Endothelial cell of umbilical vein (primary cell): Measurements from ENCODE around the gene MGAT5. TPM values are rescaled to one million over a fixed set of nuclear protein-coding genes. Genes with fewer than 3 reads are reported as not detected.

ENCODE experiments used
- BruUV-seq: library from RNA; stranded (reverse); fragments of 400-500 nt; replicated peaks from 2 replicates; lab custom pipeline; 2021; lab: Mats Ljungman, UMichigan
- CTCF ChIA-PET: fragments of 300-600, 350-600 bp; sonication (Branson Sonifier 250); formaldehyde crosslinking; loops from one replicate; lab custom pipeline; 2021; ENCODE audit warnings: antibody characterized with exemption, inconsistent platforms; lab: Charles Lee
- POLR2A ChIA-PET: fragments of 300-600, 350-600 bp; sonication (Branson Sonifier 250); formaldehyde crosslinking; loops from one replicate; lab custom pipeline; 2021; ENCODE audit warnings: antibody characterized with exemption, inconsistent platforms; lab: Charles Lee
- DNase-seq: peaks from one replicate; pipeline ENCODE4 v3.0.0-alpha.2; 2011; ENCODE audit warnings: low read depth, low spot score
- FAIRE-seq: peaks from 2 replicates; lab custom pipeline; 2011; peaks lifted over from hg19 to GRCh38; lab: Jason Lieb, UNC
- H2AFZ ChIP-seq: 2 replicates; pipeline ENCODE4 v1.6.0; 2012; ENCODE audit warnings: low read depth, low read length, control low read depth, inconsistent platforms
- H3K27ac ChIP-seq: 2 replicates; pipeline ENCODE4 v1.5.1; 2011; ENCODE audit warnings: low read depth, mild to moderate bottlenecking, control low read depth, low read length, moderate library complexity; ENCODE audit not compliant: insufficient read depth
- H3K27me3 ChIP-seq, 2 experiments: 2 replicates each; pipeline versions ENCODE4 v1.6.0 to v1.6.1; 2011; ENCODE audit warnings: low read length in 2 of 2, mixed read lengths in 1 of 2; ENCODE audit not compliant: control insufficient read depth in 2 of 2, insufficient read depth in 2 of 2
- H3K36me3 ChIP-seq, 2 experiments: 2 replicates in 1 of 2; 3 replicates in 1 of 2; pipeline ENCODE4 v1.5.1; 2011; ENCODE audit warnings: low read length in 2 of 2, mild to moderate bottlenecking in 1 of 2, moderate library complexity in 1 of 2; ENCODE audit not compliant: control insufficient read depth in 2 of 2, insufficient read depth in 2 of 2; ENCODE audit errors: extremely low read depth in 1 of 2
- H3K4me1 ChIP-seq: 3 replicates; pipeline ENCODE4 v1.5.1; 2011; ENCODE audit warnings: mild to moderate bottlenecking, low read length; ENCODE audit not compliant: control insufficient read depth, insufficient read depth; ENCODE audit errors: extremely low read depth
- H3K4me2 ChIP-seq: 2 replicates; pipeline ENCODE4 v1.6.1; 2011; ENCODE audit warnings: low read length, control low read depth, mixed read lengths; ENCODE audit not compliant: insufficient read depth
- H3K4me3 ChIP-seq, 3 experiments: fragments of 200-600 bp in 1 of 3; sonication (generic), shearing (Covaris generic) in 1 of 3; replicated peaks in 1 of 3; 2 replicates each; pipeline ENCODE4 v1.5.1; 2011 to 2016; ENCODE audit warnings: control low read depth in 3 of 3, low read length in 3 of 3, mild to moderate bottlenecking in 2 of 3, inconsistent platforms in 1 of 3, low read depth in 1 of 3, moderate library complexity in 1 of 3; ENCODE audit not compliant: insufficient read depth in 1 of 3
- H3K79me2 ChIP-seq: 2 replicates; pipeline ENCODE4 v1.6.0; 2012; ENCODE audit warnings: low read length, inconsistent platforms; ENCODE audit not compliant: control insufficient read depth, insufficient read depth
- H3K9ac ChIP-seq: replicated peaks from 2 replicates; pipeline ENCODE3; 2011; ENCODE audit warnings: low read length, control low read depth; ENCODE audit not compliant: insufficient read depth; ENCODE audit errors: extremely low read depth
- H3K9me1 ChIP-seq: replicated peaks from 3 replicates; pipeline ENCODE4 v1.6.0; 2011; ENCODE audit warnings: mild to moderate bottlenecking, low read length; ENCODE audit not compliant: control insufficient read depth, insufficient read depth; ENCODE audit errors: extremely low read depth
- H3K9me3 ChIP-seq: replicated peaks from 2 replicates; pipeline ENCODE4 v1.5.1; 2012; ENCODE audit warnings: low read length, inconsistent platforms; ENCODE audit not compliant: control insufficient read depth, insufficient read depth
- H4K20me1 ChIP-seq: replicated peaks from 2 replicates; pipeline ENCODE3; 2011; ENCODE audit warnings: mild to moderate bottlenecking, low read length; ENCODE audit not compliant: control insufficient read depth, insufficient read depth; ENCODE audit errors: extremely low read depth
- CTCF ChIP-seq, 2 donors: IDR thresholded peaks; 1 replicate in 1 of 2; 2 replicates in 1 of 2; pipeline ENCODE4 v1.5.1; 2011; ENCODE audit warnings: low read length in 2 of 2, mild to moderate bottlenecking in 2 of 2, moderate library complexity in 2 of 2, control low read depth in 1 of 2, inconsistent platforms in 1 of 2, low read depth in 1 of 2; ENCODE audit not compliant: insufficient read depth in 1 of 2; ENCODE audit errors: extremely low read depth in 1 of 2
- EZH2 ChIP-seq: IDR thresholded peaks from 2 replicates; pipeline ENCODE4 v1.6.1; 2012; ENCODE audit warnings: borderline replicate concordance, low read depth, mild to moderate bottlenecking, moderate library complexity, low read length, inconsistent platforms; ENCODE audit not compliant: severe bottlenecking
- FOS ChIP-seq: IDR thresholded peaks from 2 replicates; pipeline ENCODE4 v1.6.1; 2011; ENCODE audit warnings: mild to moderate bottlenecking, low read length, moderate library complexity, borderline replicate concordance; ENCODE audit not compliant: insufficient read depth
- GATA2 ChIP-seq: IDR thresholded peaks from 2 replicates; pipeline ENCODE4 v1.7.0; 2011; ENCODE audit warnings: low read depth, mild to moderate bottlenecking, moderate library complexity, mixed read lengths, low read length; ENCODE audit not compliant: insufficient read length, insufficient read depth
- JUN ChIP-seq: IDR thresholded peaks from 2 replicates; pipeline ENCODE4 v1.6.1; 2011; ENCODE audit warnings: borderline replicate concordance, low read depth; ENCODE audit not compliant: insufficient read length, insufficient read depth
- MAX ChIP-seq: IDR thresholded peaks from 2 replicates; pipeline ENCODE4 v1.6.1; 2011; ENCODE audit not compliant: insufficient read depth, insufficient read length
- MYC ChIP-seq: IDR thresholded peaks from one replicate; pipeline ENCODE4 v1.6.1; 2011; ENCODE audit warnings: mild to moderate bottlenecking, low read depth, low read length
- POLR2A ChIP-seq: IDR thresholded peaks from 2 replicates; pipeline ENCODE4 v1.6.1; 2012; ENCODE audit warnings: low read depth, mild to moderate bottlenecking, control low read depth, low read length
- POLR2AphosphoS5 ChIP-seq: IDR thresholded peaks from 2 replicates; pipeline ENCODE4 v1.6.1; 2012; ENCODE audit warnings: low read depth, mild to moderate bottlenecking, control low read depth, low read length, moderate library complexity; ENCODE audit not compliant: insufficient read depth
- dilution Hi-C: fragments of 300-500 bp; cut with MboI; formaldehyde crosslinking; loops from one replicate; pipeline ENCODE4 v1.15.0; 2019; ENCODE audit warnings: low sequenced_read_pairs; ENCODE audit not compliant: extremely low pct_ligation_motif_present
- intact Hi-C: fragments of 100-400 bp; cut with micrococcal nuclease; formaldehyde crosslinking; loops from one replicate; pipeline ENCODE4 v1.10.0; 2022
- polyA plus RNA-seq, 4 experiments: library from polyadenylated mRNA; depleted of rRNA in 3 of 4; stranded (reverse) in 3 of 4; unstranded in 1 of 4; fragments of >200 nt; gene quantifications; 2 replicates each; pipeline versions ENCODE4 v1.2.1 to v1.2.3, GENCODE V29; 2011 to 2012; ENCODE audit warnings: missing spikeins in 1 of 4
- total RNA-seq: library from RNA; stranded (reverse); gene quantifications from 2 replicates; pipeline ENCODE4 v1.2.3, GENCODE V29; 2021

Gene MGAT5
- total and polyA plus RNA-seq, 2 donors (not counting 3 experiments of a cell fraction or from before 2014, with no cell fraction given): 17.7 to 84.1 TPM

- FAIRE-seq (no peak), DNase-seq (no peak)
- CTCF ChIA-PET: interaction anchor here (1.1 to 13.7 kb wide), 4 partner anchors 7 to 486 kb away, joined by 3 to 234 read pairs (median 4); no protein-coding TSS in a partner anchor
- Histone ChIP-seq H3K27ac (no peak overlapping the region), H3K9ac (no peak overlapping the region), H2AFZ (no peak overlapping the region), H3K4me3 (no peak overlapping the region), H3K27me3 (no peaks in the 10 kb centered on the region), H3K9me3 (no peaks in the 10 kb centered on the region), H3K4me2 (no peak overlapping the region), H4K20me1 (no peaks in the 10 kb centered on the region), H3K4me1 (peaks cover 3% of the 10 kb centered on the region), H3K9me1 (no peaks in the 10 kb centered on the region), H3K79me2 (no peaks in the 10 kb centered on the region), H3K36me3 (no peaks in the 10 kb centered on the region)
- intact Hi-C loops (no loop called here), dilution Hi-C loops (no loop called here)
- BruUV-seq: no TSS peak
- POLR2A ChIA-PET: no interaction called here
- TF ChIP-seq EZH2 (no peak), JUN (no peak), MAX (no peak), POLR2AphosphoS5 (no peak), GATA2 (no peak), POLR2A (no peak), CTCF (IDR thresholded peaks at IDR 0.05; ENCODE audit: extremely low read depth in 1 of 2, insufficient read depth in 1 of 2, low read depth in 1 of 2, low read length in 2 of 2) (no peak), MYC (no peak), FOS (no peak)
Observed at GRCh38 chr2:134372141-134372540, 118.3 kb downstream of the MGAT5 start.
